Prostate gland (tissue), 2 donors: ENCODE measurements around the gene LRP8. TPM values are rescaled to one million over a fixed set of nuclear protein-coding genes. Genes with fewer than 3 reads are reported as not detected.
A peak's percentile ranks its signal among the peaks of the same experiment; 100 is the strongest.
"Not testable (repeated sequence)": the region's sequence is repeated elsewhere in the genome, so short reads cannot be mapped to it uniquely, and the experiment has no call there.

Source experiments
- DNase-seq: peaks from one replicate; pipeline ENCODE4 v3.0.0-alpha.2; 2019; ENCODE audit warnings: low spot score
- H3K27ac ChIP-seq, 2 donors: fragments of 200-600 bp; sonication (generic); 2 replicates each; pipeline ENCODE4 v1.5.1; 2017 to 2019
- H3K27me3 ChIP-seq: fragments of 200-600 bp; sonication (generic); replicated peaks from 2 replicates; pipeline ENCODE4 v1.5.1; 2019; ENCODE audit not compliant: insufficient read depth
- H3K36me3 ChIP-seq, 2 donors: fragments of 200-600 bp; sonication (generic); 1 replicate in 1 of 2; 2 replicates in 1 of 2; pipeline versions ENCODE4 v1.5.1 to v1.8.1; 2017 to 2019
- H3K4me1 ChIP-seq: fragments of 200-600 bp; sonication (generic); replicated peaks from 2 replicates; pipeline ENCODE4 v1.5.1; 2019
- H3K4me3 ChIP-seq, 2 donors: fragments of 200-600 bp; sonication (generic); 2 replicates each; pipeline ENCODE4 v1.5.1; 2017 to 2019
- H3K9me3 ChIP-seq: fragments of 200-600 bp; sonication (generic); 2 replicates; pipeline ENCODE4 v1.5.1; 2017
- POLR2A ChIP-seq: fragments of 450-650 bp; IDR thresholded peaks from one replicate; pipeline ENCODE4 v1.6.1; 2016; ENCODE audit warnings: antibody characterized with exemption, mild to moderate bottlenecking
- POLR2AphosphoS5 ChIP-seq: sonication (generic); formaldehyde crosslinking; IDR thresholded peaks from one replicate; pipeline ENCODE4 v1.6.1; 2017; ENCODE audit warnings: antibody characterized with exemption
- WGBS: methylation state at CpG from one replicate; pipeline ENCODE4 v1.1.5; 2018; 5-methylcytosine and 5-hydroxymethylcytosine counted together
- intact Hi-C: fragments of 100-400 bp; cut with DNase I; formaldehyde crosslinking; loops from one replicate; pipeline ENCODE4 v1.14.2; 2022
- total RNA-seq, 2 donors: library from RNA; depleted of rRNA; stranded (reverse); fragments of >200 nt; gene quantifications; one replicate each; pipeline ENCODE4 v1.1.0, GENCODE V29; 2016
- TF ChIP-seq, protein P1 (sequence below), 4 experiments: fragments of 200-600 bp in 2 of 4; fragments of 450-650 bp in 2 of 4; sonication (generic) in 2 of 4; IDR thresholded peaks; 1 replicate in 3 of 4; 2 replicates in 1 of 4; pipeline ENCODE4 v1.5.1; 2016 to 2019; ENCODE audit warnings: antibody characterized with exemption in 4 of 4, mild to moderate bottlenecking in 2 of 4, moderate library complexity in 2 of 4

The LRP8 gene
- total RNA-seq, 2 donors from 2014 or later: 6.7 to 130 TPM

DNA sequence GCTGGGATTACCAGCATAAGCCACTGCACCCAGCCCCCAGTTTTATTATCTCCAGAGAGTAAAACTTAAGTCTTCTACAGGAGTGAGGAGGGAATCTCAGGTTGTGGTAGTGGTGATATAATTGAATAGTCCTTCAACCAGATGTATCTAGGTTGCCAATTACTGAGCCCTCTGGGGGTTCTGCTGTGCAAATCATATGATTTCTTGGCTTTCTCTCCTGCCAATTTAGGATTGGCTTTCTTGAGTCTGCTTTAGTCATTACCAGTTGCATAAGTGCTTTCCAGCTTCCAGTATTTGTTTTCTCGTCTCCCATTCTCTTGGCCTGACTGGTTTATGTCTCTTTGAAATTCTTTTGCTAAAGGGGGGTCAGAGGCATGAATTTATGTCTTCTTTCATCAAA is 120.1 kb downstream of the LRP8 start:
- Histone ChIP-seq H3K4me3 (no peak overlapping the region), H3K27me3 (no peaks in the 10 kb centered on the region), H3K9me3 (no peaks in the 10 kb centered on the region), H3K4me1 (no peaks in the 10 kb centered on the region), H3K36me3 (peaks cover 2 to 9% of the 10 kb centered on the region in 2 donors), H3K27ac (no peak overlapping the region)
- TF ChIP-seq, protein P1, sequence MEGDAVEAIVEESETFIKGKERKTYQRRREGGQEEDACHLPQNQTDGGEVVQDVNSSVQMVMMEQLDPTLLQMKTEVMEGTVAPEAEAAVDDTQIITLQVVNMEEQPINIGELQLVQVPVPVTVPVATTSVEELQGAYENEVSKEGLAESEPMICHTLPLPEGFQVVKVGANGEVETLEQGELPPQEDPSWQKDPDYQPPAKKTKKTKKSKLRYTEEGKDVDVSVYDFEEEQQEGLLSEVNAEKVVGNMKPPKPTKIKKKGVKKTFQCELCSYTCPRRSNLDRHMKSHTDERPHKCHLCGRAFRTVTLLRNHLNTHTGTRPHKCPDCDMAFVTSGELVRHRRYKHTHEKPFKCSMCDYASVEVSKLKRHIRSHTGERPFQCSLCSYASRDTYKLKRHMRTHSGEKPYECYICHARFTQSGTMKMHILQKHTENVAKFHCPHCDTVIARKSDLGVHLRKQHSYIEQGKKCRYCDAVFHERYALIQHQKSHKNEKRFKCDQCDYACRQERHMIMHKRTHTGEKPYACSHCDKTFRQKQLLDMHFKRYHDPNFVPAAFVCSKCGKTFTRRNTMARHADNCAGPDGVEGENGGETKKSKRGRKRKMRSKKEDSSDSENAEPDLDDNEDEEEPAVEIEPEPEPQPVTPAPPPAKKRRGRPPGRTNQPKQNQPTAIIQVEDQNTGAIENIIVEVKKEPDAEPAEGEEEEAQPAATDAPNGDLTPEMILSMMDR (IDR thresholded peaks at IDR 0.05): no peak
- no peak for TF ChIP-seq POLR2A
- no peak for TF ChIP-seq POLR2AphosphoS5
- 65% methylated on average over 1 of the region's 1 CpG for WGBS
- intact Hi-C loops: no loop called here
- no peak for DNase-seq

DNA sequence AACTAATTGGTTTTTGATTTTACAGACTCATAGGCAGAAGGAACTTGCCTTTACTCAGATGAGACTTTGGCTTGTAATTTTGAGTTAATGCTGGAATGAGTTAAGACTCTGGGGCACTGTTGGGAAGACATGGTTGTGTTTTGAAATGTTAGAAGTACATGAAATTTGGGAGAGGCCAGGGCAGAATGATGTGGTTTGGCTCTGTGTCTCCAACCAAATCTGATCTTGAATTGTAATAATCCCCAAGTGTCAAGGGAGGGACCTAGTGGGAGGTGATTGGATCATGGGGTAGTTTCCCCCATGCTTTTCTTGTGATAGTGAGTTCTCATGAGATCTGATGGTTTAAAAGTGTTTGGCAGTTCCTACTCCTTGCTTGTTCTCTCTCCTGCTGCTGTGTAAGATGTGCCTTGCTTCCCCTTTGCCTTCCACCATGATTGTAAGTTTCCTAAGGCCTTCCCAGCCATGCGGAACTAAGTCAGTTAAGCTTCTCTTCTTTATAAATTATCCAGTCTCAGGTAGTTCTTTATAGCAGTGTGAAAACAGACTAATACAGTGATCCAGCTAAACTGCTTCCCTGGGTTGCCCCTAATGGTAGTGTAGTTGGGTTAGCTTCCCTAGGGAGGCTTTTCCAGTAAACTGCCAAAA is 121.0 kb downstream of the LRP8 start:
- peaks cover 6 to 9% of the 10 kb centered on the region in 2 donors for H3K36me3 ChIP-seq
- no peaks in the 10 kb centered on the region for H3K4me1 ChIP-seq
- H3K27me3 ChIP-seq: no peaks in the 10 kb centered on the region
- no peak for DNase-seq
- TF ChIP-seq, protein P1 (IDR thresholded peaks at IDR 0.05): no peak
- TF ChIP-seq POLR2A (no peak), POLR2AphosphoS5 (no peak)
- H3K9me3 ChIP-seq: no peaks in the 10 kb centered on the region
- H3K4me3 ChIP-seq: no peak overlapping the region
- 96% methylated on average over 1 of the region's 1 CpG for WGBS
- no peak overlapping the region for H3K27ac ChIP-seq
- intact Hi-C loops: no loop called here

DNA sequence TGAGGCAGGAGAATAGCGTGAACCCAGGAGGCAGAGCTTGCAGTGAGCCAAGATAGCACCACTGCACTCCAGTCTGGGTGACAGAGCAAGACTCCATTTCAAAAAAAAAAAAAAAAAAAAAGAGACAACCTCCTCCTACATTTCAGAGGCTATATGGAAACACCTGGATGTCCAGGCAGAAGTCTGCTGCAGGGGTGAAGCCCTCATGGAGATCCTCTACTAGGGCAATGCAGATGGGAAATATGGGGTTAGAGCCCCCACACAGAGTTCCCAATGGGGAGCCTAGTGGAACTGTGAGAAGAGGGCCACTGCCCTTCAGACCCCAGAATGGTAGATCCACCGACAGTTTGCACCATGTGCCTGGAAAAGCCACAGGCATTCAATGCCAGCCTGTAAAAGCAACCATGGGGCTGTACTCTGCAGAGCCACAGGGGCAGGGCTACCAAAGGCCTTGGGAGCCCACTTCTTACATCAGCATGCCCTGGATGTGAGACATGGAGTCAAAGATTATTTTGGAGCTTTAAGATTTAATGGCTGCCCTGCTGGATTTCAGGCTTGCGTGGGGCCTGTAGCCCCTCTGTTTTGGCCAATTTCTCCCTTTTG is 121.7 kb downstream of the LRP8 start:
- H3K27me3 ChIP-seq, H3K36me3 ChIP-seq, H3K4me3 ChIP-seq, intact Hi-C loops, H3K27ac ChIP-seq, H3K4me1 ChIP-seq, DNase-seq, H3K9me3 ChIP-seq: not testable (repeated sequence)
- 98% methylated on average over 3 of the region's 3 CpGs for WGBS

DNA sequence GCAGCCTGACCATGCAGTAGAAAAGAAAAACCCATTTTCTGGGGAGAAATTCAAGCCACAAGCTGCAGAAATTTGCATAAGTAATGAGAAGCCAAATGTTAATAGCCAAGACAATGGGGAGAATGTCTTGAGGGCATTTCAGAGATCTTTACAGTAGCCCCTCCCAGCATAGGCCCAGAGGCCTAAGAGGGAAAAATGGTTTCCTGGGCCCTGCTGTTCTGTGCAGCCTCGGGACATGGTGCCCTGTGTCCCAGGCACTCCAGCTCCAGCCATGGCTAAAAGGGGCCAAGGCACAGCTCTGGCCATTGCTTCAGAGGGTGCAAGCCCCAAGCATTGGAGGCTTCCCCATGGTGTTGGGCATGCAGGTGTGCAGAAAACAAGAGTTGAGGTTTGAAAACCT is 122.4 kb downstream of the LRP8 start:
- H3K9me3 ChIP-seq, H3K36me3 ChIP-seq, intact Hi-C loops, DNase-seq, H3K4me3 ChIP-seq, H3K27ac ChIP-seq, H3K27me3 ChIP-seq, H3K4me1 ChIP-seq: not testable (repeated sequence)
- 100% methylated on average over 1 of the region's 1 CpG for WGBS

DNA sequence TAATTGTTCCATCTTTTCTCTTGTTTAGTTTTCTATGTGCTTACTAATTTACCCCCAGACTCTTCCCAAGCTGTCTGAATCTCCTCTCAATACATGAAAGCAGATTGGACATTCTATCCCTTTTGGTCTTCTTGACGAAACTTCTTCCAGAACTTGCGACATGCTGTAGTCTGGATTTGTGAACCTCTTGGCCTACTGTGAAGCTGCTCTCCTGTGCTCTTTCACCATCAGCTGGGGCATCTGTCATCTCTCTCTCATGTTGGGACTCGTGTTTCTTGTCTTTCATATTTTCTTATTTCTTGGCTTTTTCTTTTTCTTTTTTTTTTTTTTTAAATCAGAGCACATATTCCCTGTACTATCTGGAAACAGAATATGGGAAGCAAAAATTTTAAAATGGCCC is 124.4 kb downstream of the LRP8 start:
- intact Hi-C loops: no loop called here
- Histone ChIP-seq H3K36me3 (peaks cover 0 to 6% of the 10 kb centered on the region in 2 donors), H3K4me1 (peaks cover 4% of the 10 kb centered on the region), H3K27me3 (no peaks in the 10 kb centered on the region), H3K9me3 (no peaks in the 10 kb centered on the region), H3K27ac (no peak overlapping the region), H3K4me3 (no peak overlapping the region)
- no peak for TF ChIP-seq POLR2AphosphoS5
- TF ChIP-seq POLR2A: no peak
- TF ChIP-seq, protein P1 (IDR thresholded peaks at IDR 0.05): no peak
- WGBS: 91% methylated on average over 3 of the region's 3 CpGs
- DNase-seq: no peak

DNA sequence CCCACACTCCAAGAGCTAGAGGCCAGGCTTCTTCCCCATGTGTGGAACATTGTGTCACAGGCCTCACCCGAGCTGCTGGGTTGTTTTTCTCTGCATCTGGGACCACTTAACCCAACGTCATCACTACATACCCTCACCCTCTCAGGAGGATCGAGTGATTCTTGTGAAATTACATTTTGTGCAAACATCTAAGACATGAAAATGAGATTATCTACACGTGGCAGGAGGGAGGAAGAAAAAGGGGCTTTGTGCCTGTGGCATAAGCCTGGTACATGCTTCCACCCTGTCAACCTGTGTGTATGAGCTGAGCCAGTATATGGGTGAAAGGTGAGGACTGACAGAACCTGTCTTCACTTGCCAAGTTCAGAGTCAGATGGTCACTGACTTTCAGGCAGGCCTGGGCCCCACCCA is 129.6 kb downstream of the LRP8 start:
- Histone ChIP-seq H3K4me3 (no peak overlapping the region), H3K27ac (peak overlapping the region in 1 of 2 donors; percentile 93), H3K4me1 (peaks cover 10% of the 10 kb centered on the region), H3K27me3 (no peaks in the 10 kb centered on the region), H3K36me3 (peaks cover 0 to 6% of the 10 kb centered on the region in 2 donors), H3K9me3 (no peaks in the 10 kb centered on the region)
- DNase-seq: no peak
- intact Hi-C loops: loop anchor here (10.0 kb wide), 1 partner anchor 473 kb away; the partner anchor contains the start of gene ZYG11B
- no peak for TF ChIP-seq POLR2A
- TF ChIP-seq, protein P1 (IDR thresholded peaks at IDR 0.05): no peak
- no peak for TF ChIP-seq POLR2AphosphoS5
- WGBS: 28% methylated on average over 4 of the region's 4 CpGs
